Vagina (tissue), 2 donors: Measurements from ENCODE around the gene NTRK3. TPM values are rescaled to one million over a fixed set of nuclear protein-coding genes. Genes with fewer than 3 reads are reported as not detected.

ENCODE experiments used
- DNase-seq, 2 donors: peaks; one replicate each; pipeline ENCODE4 v3.0.0-alpha.2; 2017; ENCODE audit errors: extremely low spot score in 2 of 2
- H3K27ac ChIP-seq: fragments of 200-600 bp; sonication (generic); one replicate; pipeline ENCODE4 v1.5.1; 2019
- H3K27me3 ChIP-seq: fragments of 200-600 bp; sonication (generic); one replicate; pipeline ENCODE4 v1.5.1; 2019
- H3K36me3 ChIP-seq, 2 donors: fragments of 200-600 bp; sonication (generic); one replicate each; pipeline ENCODE4 v1.5.1; 2017 to 2019
- H3K4me1 ChIP-seq: fragments of 200-600 bp; sonication (generic); one replicate; pipeline ENCODE4 v1.5.1; 2019
- H3K4me3 ChIP-seq, 2 donors: fragments of 200-600 bp; sonication (generic); 1 replicate in 1 of 2; 2 replicates in 1 of 2; pipeline ENCODE4 v1.5.1; 2016 to 2019
- H3K9me3 ChIP-seq: fragments of 200-600 bp; sonication (generic); one replicate; pipeline ENCODE4 v1.5.1; 2019
- POLR2A ChIP-seq, 2 donors: fragments of 450-650 bp; IDR thresholded peaks; one replicate each; pipeline ENCODE4 v1.6.1; 2017; ENCODE audit warnings: antibody characterized with exemption in 2 of 2, mild to moderate bottlenecking in 2 of 2, moderate library complexity in 2 of 2
- POLR2AphosphoS5 ChIP-seq, 2 donors: sonication (generic); formaldehyde crosslinking; IDR thresholded peaks; one replicate each; pipeline ENCODE4 v1.9.0; 2017; ENCODE audit warnings: antibody characterized with exemption in 2 of 2, mild to moderate bottlenecking in 2 of 2, low read depth in 1 of 2; ENCODE audit not compliant: insufficient read depth in 1 of 2
- intact Hi-C: fragments of 100-400 bp; cut with DNase I; formaldehyde crosslinking; loops from one replicate; pipeline ENCODE4 v1.15.1; 2023
- total RNA-seq: library from RNA; depleted of rRNA; stranded (reverse); fragments of >200 nt; gene quantifications from one replicate; pipeline ENCODE4 v1.2.3, GENCODE V29; 2016
- TF ChIP-seq, protein P1 (sequence below), 3 experiments: fragments of 450-650 bp in 2 of 3; fragments of 200-600 bp in 1 of 3; sonication (generic) in 1 of 3; IDR thresholded peaks; one replicate each; pipeline ENCODE4 v1.5.1; 2017 to 2019; ENCODE audit warnings: antibody characterized with exemption in 3 of 3, mild to moderate bottlenecking in 2 of 3, moderate library complexity in 2 of 3

The NTRK3 gene
- total RNA-seq, 1 donor from 2014 or later = 4.9 TPM

- no peak overlapping the region for H3K4me3 ChIP-seq
Observed at GRCh38 chr15:88246666-88247446, 9.7 kb downstream of the NTRK3 start.

DNA sequence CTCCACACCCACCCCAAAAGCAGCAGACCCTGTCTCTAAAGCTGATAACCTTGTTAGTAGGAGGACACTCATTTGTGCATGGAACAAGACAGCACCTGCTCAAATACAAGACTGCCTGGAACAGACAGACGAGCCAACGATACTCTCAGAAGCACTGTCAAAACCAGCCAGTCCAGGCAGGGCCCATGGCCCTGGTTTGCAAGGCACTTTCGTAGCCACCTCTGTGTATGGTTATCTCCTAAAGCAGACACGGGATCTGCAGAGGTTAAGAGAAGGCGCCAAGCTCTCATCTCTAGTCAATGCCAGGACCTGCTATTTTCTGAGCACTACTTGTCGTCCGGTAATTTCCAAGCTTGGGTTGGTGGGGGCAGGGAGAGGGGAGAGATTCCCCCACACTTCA, 10.5 kb downstream of the NTRK3 start:
- Histone ChIP-seq H3K9me3 (no peaks in the 10 kb centered on the region), H3K4me3 (no peak overlapping the region), H3K27ac (no peak overlapping the region), H3K36me3 (no peaks in the 10 kb centered on the region), H3K4me1 (peaks cover 9% of the 10 kb centered on the region), H3K27me3 (no peaks in the 10 kb centered on the region)
- TF ChIP-seq POLR2A (IDR thresholded peaks at IDR 0.05) (no peak), POLR2AphosphoS5 (IDR thresholded peaks at IDR 0.05; ENCODE audit: insufficient read depth in 1 of 2, low read depth in 1 of 2) (no peak)
- TF ChIP-seq, protein P1, sequence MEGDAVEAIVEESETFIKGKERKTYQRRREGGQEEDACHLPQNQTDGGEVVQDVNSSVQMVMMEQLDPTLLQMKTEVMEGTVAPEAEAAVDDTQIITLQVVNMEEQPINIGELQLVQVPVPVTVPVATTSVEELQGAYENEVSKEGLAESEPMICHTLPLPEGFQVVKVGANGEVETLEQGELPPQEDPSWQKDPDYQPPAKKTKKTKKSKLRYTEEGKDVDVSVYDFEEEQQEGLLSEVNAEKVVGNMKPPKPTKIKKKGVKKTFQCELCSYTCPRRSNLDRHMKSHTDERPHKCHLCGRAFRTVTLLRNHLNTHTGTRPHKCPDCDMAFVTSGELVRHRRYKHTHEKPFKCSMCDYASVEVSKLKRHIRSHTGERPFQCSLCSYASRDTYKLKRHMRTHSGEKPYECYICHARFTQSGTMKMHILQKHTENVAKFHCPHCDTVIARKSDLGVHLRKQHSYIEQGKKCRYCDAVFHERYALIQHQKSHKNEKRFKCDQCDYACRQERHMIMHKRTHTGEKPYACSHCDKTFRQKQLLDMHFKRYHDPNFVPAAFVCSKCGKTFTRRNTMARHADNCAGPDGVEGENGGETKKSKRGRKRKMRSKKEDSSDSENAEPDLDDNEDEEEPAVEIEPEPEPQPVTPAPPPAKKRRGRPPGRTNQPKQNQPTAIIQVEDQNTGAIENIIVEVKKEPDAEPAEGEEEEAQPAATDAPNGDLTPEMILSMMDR (IDR thresholded peaks at IDR 0.05) = no peak
- no peak for DNase-seq
- intact Hi-C loops = no loop called here

More at GRCh38 chr15:88246666-88247446, 9.7 kb downstream of the NTRK3 start:
- no peaks in the 10 kb centered on the region for H3K9me3 ChIP-seq
- no peak for DNase-seq
- H3K27ac ChIP-seq = no peak overlapping the region
- intact Hi-C loops = no loop called here
- H3K27me3 ChIP-seq = no peaks in the 10 kb centered on the region
- TF ChIP-seq POLR2A (IDR thresholded peaks at IDR 0.05) = no peak
- TF ChIP-seq, protein P1 (IDR thresholded peaks at IDR 0.05) = peak; percentile 91 to 95 (median 92)
- TF ChIP-seq POLR2AphosphoS5 (IDR thresholded peaks at IDR 0.05; ENCODE audit: insufficient read depth in 1 of 2, low read depth in 1 of 2) = peak in 1 of 2 donors; percentile 26
- H3K4me1 ChIP-seq = peaks cover 9% of the 10 kb centered on the region
- no peaks in the 10 kb centered on the region for H3K36me3 ChIP-seq

- Histone ChIP-seq H3K27ac (no peak overlapping the region), H3K4me3 (no peak overlapping the region), H3K9me3 (no peaks in the 10 kb centered on the region), H3K4me1 (peaks cover 9% of the 10 kb centered on the region), H3K36me3 (no peaks in the 10 kb centered on the region), H3K27me3 (no peaks in the 10 kb centered on the region)
- TF ChIP-seq POLR2A (IDR thresholded peaks at IDR 0.05) = no peak
- intact Hi-C loops = no loop called here
- no peak for DNase-seq
Observed at GRCh38 chr15:88243895-88244787, 12.4 kb downstream of the NTRK3 start.

GRCh38 chr15:88242586-88243555, 13.7 kb downstream of the NTRK3 start:
- Histone ChIP-seq H3K4me3 (no peak overlapping the region), H3K27me3 (no peaks in the 10 kb centered on the region), H3K36me3 (no peaks in the 10 kb centered on the region), H3K9me3 (no peaks in the 10 kb centered on the region), H3K27ac (no peak overlapping the region), H3K4me1 (peaks cover 9% of the 10 kb centered on the region)
- TF ChIP-seq POLR2AphosphoS5 (IDR thresholded peaks at IDR 0.05; ENCODE audit: insufficient read depth in 1 of 2, low read depth in 1 of 2) (no peak), POLR2A (IDR thresholded peaks at IDR 0.05) (no peak)
- TF ChIP-seq, protein P1 (IDR thresholded peaks at IDR 0.05) = no peak
- no peak for DNase-seq
- intact Hi-C loops = no loop called here

GRCh38 chr15:88241461-88241860, 15.1 kb downstream of the NTRK3 start:
- no peaks in the 10 kb centered on the region for H3K36me3 ChIP-seq

More at GRCh38 chr15:88241461-88241860, 15.1 kb downstream of the NTRK3 start:
- intact Hi-C loops = no loop called here
- Histone ChIP-seq H3K27me3 (no peaks in the 10 kb centered on the region), H3K27ac (no peak overlapping the region), H3K4me3 (no peak overlapping the region), H3K9me3 (no peaks in the 10 kb centered on the region), H3K4me1 (peaks cover 2% of the 10 kb centered on the region)
- DNase-seq = no peak
- TF ChIP-seq, protein P1 (IDR thresholded peaks at IDR 0.05) = no peak
- no peak for TF ChIP-seq POLR2AphosphoS5 (IDR thresholded peaks at IDR 0.05; ENCODE audit: insufficient read depth in 1 of 2, low read depth in 1 of 2)
